H1 (cell line): ENCODE results near the gene TMEM163. TPM values are rescaled to one million over a fixed set of nuclear protein-coding genes. Genes with fewer than 3 reads are reported as not detected.

Experiments
- CTCF ChIA-PET: fragments of 300-600 bp; sonication (Branson Sonifier 250); formaldehyde crosslinking; loops from one replicate; lab custom pipeline; 2021; ENCODE audit not compliant: partially characterized antibody; lab: Charles Lee
- POLR2A ChIA-PET: fragments of 300-600 bp; sonication (Branson Sonifier 250); formaldehyde crosslinking; loops from one replicate; lab custom pipeline; 2021; ENCODE audit warnings: inconsistent platforms; ENCODE audit not compliant: partially characterized antibody; lab: Charles Lee
- DNase-seq, 2 experiments: peaks; one replicate each; pipeline versions ENCODE4 v3.0.0 to v3.0.0-alpha.2; 2010 to 2022; ENCODE audit warnings: low spot score in 2 of 2, low read depth in 1 of 2, mixed read lengths in 1 of 2
- FAIRE-seq: peaks from 2 replicates; lab custom pipeline; 2011; peaks lifted over from hg19 to GRCh38; lab: Jason Lieb, UNC
- H2AFZ ChIP-seq: 2 replicates; pipeline ENCODE4 v1.8.1; 2012; ENCODE audit warnings: low read length, inconsistent platforms
- H2AK5ac ChIP-seq: 2 replicates; pipeline ENCODE4 v1.6.1; 2013; ENCODE audit warnings: low read depth, low read length
- H2BK120ac ChIP-seq: replicated peaks from 2 replicates; pipeline ENCODE3; 2013; ENCODE audit warnings: low read depth, low read length, inconsistent platforms
- H2BK12ac ChIP-seq: 2 replicates; pipeline ENCODE4 v1.6.1; 2013; ENCODE audit warnings: low read depth, low read length
- H2BK15ac ChIP-seq: 2 replicates; pipeline ENCODE4 v1.6.1; 2013; ENCODE audit warnings: low read length
- H2BK20ac ChIP-seq: 2 replicates; pipeline ENCODE4 v1.6.1; 2013; ENCODE audit warnings: low read length
- H2BK5ac ChIP-seq: 2 replicates; pipeline ENCODE4 v1.6.1; 2013; ENCODE audit warnings: low read depth, low read length
- H3K14ac ChIP-seq: 2 replicates; pipeline ENCODE4 v1.6.1; 2013; ENCODE audit warnings: inconsistent platforms; ENCODE audit not compliant: insufficient read length
- H3K18ac ChIP-seq: 2 replicates; pipeline ENCODE4 v1.6.1; 2013; ENCODE audit warnings: low read length; ENCODE audit errors: extremely low read depth
- H3K23ac ChIP-seq: 2 replicates; pipeline ENCODE4 v1.6.1; 2013; ENCODE audit warnings: inconsistent platforms; ENCODE audit not compliant: insufficient read length
- H3K23me2 ChIP-seq: 2 replicates; pipeline ENCODE4 v1.6.1; 2013; ENCODE audit warnings: low read depth, low read length
- H3K27ac ChIP-seq: 2 replicates; pipeline ENCODE4 v1.6.1; 2011; ENCODE audit warnings: low read depth, low read length, inconsistent platforms
- H3K27me3 ChIP-seq, 4 experiments: replicated peaks in 1 of 4; 1 replicate in 1 of 4; 2 replicates in 3 of 4; pipeline versions ENCODE4 v1.6.1 to v1.8.1; 2011 to 2013; ENCODE audit warnings: low read length in 3 of 4, mild to moderate bottlenecking in 3 of 4, inconsistent platforms in 2 of 4, mixed read lengths in 2 of 4, moderate library complexity in 1 of 4; ENCODE audit not compliant: control insufficient read depth in 3 of 4, insufficient read depth in 3 of 4; ENCODE audit errors: extremely low read depth in 1 of 4
- H3K36me3 ChIP-seq, 4 experiments: 2 replicates each; pipeline versions ENCODE4 v1.6.1 to v1.8.1; 2011 to 2013; ENCODE audit warnings: mild to moderate bottlenecking in 4 of 4, low read length in 3 of 4, moderate library complexity in 2 of 4, control low read depth in 1 of 4, inconsistent platforms in 1 of 4; ENCODE audit not compliant: insufficient read depth in 4 of 4, control insufficient read depth in 2 of 4
- H3K4ac ChIP-seq: replicated peaks from 2 replicates; pipeline ENCODE3; 2013; ENCODE audit warnings: low read length, low read depth, mixed read lengths, inconsistent platforms; ENCODE audit not compliant: insufficient read length
- H3K4me1 ChIP-seq, 4 experiments: replicated peaks in 1 of 4; 1 replicate in 1 of 4; 2 replicates in 3 of 4; pipeline versions ENCODE4 v1.6.1 to v1.8.1; 2011 to 2013; ENCODE audit warnings: low read length in 3 of 4, inconsistent platforms in 2 of 4, mixed read lengths in 1 of 4; ENCODE audit not compliant: insufficient read depth in 4 of 4, control insufficient read depth in 3 of 4
- H3K4me2 ChIP-seq, 2 experiments: 2 replicates each; pipeline versions ENCODE4 v1.6.1 to v1.8.1; 2011 to 2013; ENCODE audit warnings: low read depth in 2 of 2, low read length in 2 of 2, control low read depth in 1 of 2, inconsistent platforms in 1 of 2, mild to moderate bottlenecking in 1 of 2; ENCODE audit not compliant: insufficient read depth in 1 of 2
- H3K4me3 ChIP-seq, 4 experiments: fragments of 200-600, 300-600 bp in 1 of 4; sonication (generic), shearing (Covaris generic), sonication (Bioruptor Twin) in 1 of 4; 2 replicates each; pipeline versions ENCODE4 v1.5.1 to v1.8.1; 2011 to 2016; ENCODE audit warnings: low read length in 4 of 4, low read depth in 3 of 4, control low read depth in 2 of 4, inconsistent platforms in 2 of 4, mild to moderate bottlenecking in 2 of 4, mixed read lengths in 1 of 4, moderate library complexity in 1 of 4; ENCODE audit not compliant: insufficient read depth in 2 of 4; ENCODE audit errors: extremely low read depth in 1 of 4
- H3K56ac ChIP-seq: replicated peaks from 2 replicates; pipeline ENCODE3; 2013; ENCODE audit warnings: low read depth, mild to moderate bottlenecking, mixed read lengths, low read length, inconsistent platforms; ENCODE audit not compliant: insufficient read length
- H3K79me1 ChIP-seq: 2 replicates; pipeline ENCODE4 v1.6.1; 2013; ENCODE audit warnings: low read depth, low read length, control low read depth
- H3K79me2 ChIP-seq, 2 experiments: 2 replicates each; pipeline versions ENCODE4 v1.6.1 to v1.8.1; 2012 to 2013; ENCODE audit warnings: low read length in 2 of 2, mild to moderate bottlenecking in 2 of 2, inconsistent platforms in 1 of 2; ENCODE audit not compliant: insufficient read depth in 2 of 2, control insufficient read depth in 1 of 2
- H3K9ac ChIP-seq, 4 experiments: replicated peaks in 1 of 4; 1 replicate in 1 of 4; 2 replicates in 3 of 4; pipeline versions ENCODE4 v1.6.1 to v1.8.1; 2011 to 2013; ENCODE audit warnings: low read depth in 3 of 4, low read length in 3 of 4, control low read depth in 2 of 4, mild to moderate bottlenecking in 2 of 4, moderate library complexity in 2 of 4, inconsistent platforms in 1 of 4; ENCODE audit errors: extremely low read depth in 1 of 4
- H3K9me3 ChIP-seq, 2 experiments: 2 replicates each; pipeline versions ENCODE4 v1.6.1 to v1.8.1; 2012 to 2013; ENCODE audit warnings: mild to moderate bottlenecking in 2 of 2, moderate library complexity in 2 of 2, control low read depth in 1 of 2, inconsistent platforms in 1 of 2, low read depth in 1 of 2, low read length in 1 of 2, mixed read lengths in 1 of 2; ENCODE audit not compliant: insufficient read depth in 2 of 2
- H4K20me1 ChIP-seq, 2 experiments: replicated peaks in 1 of 2; 2 replicates each; pipeline versions ENCODE3 to v1.8.1; 2011 to 2013; ENCODE audit warnings: inconsistent platforms in 2 of 2, low read length in 2 of 2, mild to moderate bottlenecking in 1 of 2; ENCODE audit not compliant: insufficient read depth in 2 of 2, control insufficient read depth in 1 of 2
- H4K5ac ChIP-seq: 2 replicates; pipeline ENCODE4 v1.6.1; 2013; ENCODE audit warnings: low read length, low read depth, mixed read lengths, inconsistent platforms; ENCODE audit not compliant: insufficient read length
- H4K8ac ChIP-seq: 2 replicates; pipeline ENCODE4 v1.8.0; 2013; ENCODE audit warnings: mild to moderate bottlenecking, moderate library complexity, low read length, inconsistent platforms; ENCODE audit not compliant: insufficient read depth; ENCODE audit errors: extremely low read depth
- H4K91ac ChIP-seq: replicated peaks from 2 replicates; pipeline ENCODE3; 2013; ENCODE audit warnings: low read length, mixed read lengths, inconsistent platforms; ENCODE audit not compliant: insufficient read length
- MAFK ChIP-seq: IDR thresholded peaks from 2 replicates; pipeline ENCODE4 v1.6.1; 2012; ENCODE audit warnings: low read depth, mild to moderate bottlenecking, improper control_type of control experiment, low read length
- SIRT6 ChIP-seq: IDR thresholded peaks from one replicate; pipeline ENCODE4 v1.7.1; 2012; ENCODE audit warnings: low read length, inconsistent platforms
- USF2 ChIP-seq: IDR thresholded peaks from 2 replicates; pipeline ENCODE4 v1.6.1; 2011; ENCODE audit warnings: low read length, improper control_type of control experiment
- WGBS, 2 experiments: shearing (Covaris generic) in 1 of 2; methylation state at CpG; one replicate each; pipeline versions ENCODE4 v1.1.6 to v1.1.7; 2013 to 2015; ENCODE audit warnings: low lambda C conversion rate in 2 of 2, mixed read lengths in 2 of 2, inconsistent platforms in 1 of 2, low coverage in 1 of 2, missing lambda C conversion rate in 1 of 2; ENCODE audit not compliant: insufficient replicate concordance in 2 of 2, insufficient coverage in 1 of 2, insufficient read length in 1 of 2; ENCODE audit errors: extremely low coverage in 1 of 2, missing lambda C conversion rate in 1 of 2; 5-methylcytosine and 5-hydroxymethylcytosine counted together
- polyA plus RNA-seq, 7 experiments: library from polyadenylated mRNA; depleted of rRNA in 3 of 7; stranded (reverse) in 5 of 7; unstranded in 2 of 7; fragments of >200 nt in 5 of 7; fragments of 200-250 nt in 2 of 7; gene quantifications; 1 replicate in 5 of 7; 2 replicates in 1 of 7; 4 replicates in 1 of 7; pipeline versions ENCODE4 v1.2.1 to v1.2.3, GENCODE V29; 2011 to 2013; ENCODE audit warnings: missing spikeins in 2 of 7, mixed read lengths in 2 of 7
- total RNA-seq: library from RNA; stranded (reverse); fragmentation: NEBNext Ultra II Directional; extraction: Animal tissue kit (Norgen Biotek cat#: 25700); gene quantifications from 2 replicates; pipeline ENCODE4 v1.2.1, GENCODE V29; 2021
- TF ChIP-seq, protein P1 (sequence below): IDR thresholded peaks from 2 replicates; pipeline ENCODE4 v1.6.1; 2011; ENCODE audit warnings: low read depth, mild to moderate bottlenecking, low read length; ENCODE audit not compliant: insufficient read depth

TMEM163 gene
- total and polyA plus RNA-seq, 2 of the 8 experiments (the other 6 are each of a cell fraction or from before 2014, with no cell fraction given), result 2.8 to 3.2 TPM

DNA sequence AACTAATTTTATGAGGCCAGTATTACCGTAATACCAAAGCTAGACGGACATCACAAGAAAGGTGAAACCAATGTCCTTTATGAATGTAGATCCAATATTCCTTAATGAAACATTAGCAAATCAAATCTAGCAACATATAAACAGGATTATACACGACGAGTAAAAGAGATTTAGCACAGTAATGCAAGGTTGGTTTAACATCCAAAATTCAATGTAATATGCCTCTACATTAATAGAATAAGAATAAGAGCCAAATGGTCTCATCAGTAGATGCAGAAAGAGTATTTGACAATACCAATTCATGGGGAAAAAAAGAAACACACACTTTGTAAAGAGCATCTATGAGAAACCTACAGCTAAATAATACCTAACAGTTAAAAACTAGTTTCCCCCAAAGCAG is 99.5 kb downstream of the TMEM163 start:
- DNase-seq (no peak), FAIRE-seq (no peak)
- H3K79me2 ChIP-seq, result no peaks in the 10 kb centered on the region
- H3K4me2 ChIP-seq, result no peak overlapping the region
- H3K4me3 ChIP-seq, result no peak overlapping the region
- no peak overlapping the region for H3K56ac ChIP-seq
- H2AFZ ChIP-seq, result no peak overlapping the region
- no peak overlapping the region for H3K9ac ChIP-seq
- no peak overlapping the region for H2BK120ac ChIP-seq
- no peak overlapping the region for H3K23ac ChIP-seq
- no peak overlapping the region for H3K4ac ChIP-seq
- no peak overlapping the region for H4K8ac ChIP-seq
- ChIA-PET POLR2A (no interaction called here), CTCF (no interaction called here)
- H2BK15ac ChIP-seq, result no peak overlapping the region
- peaks cover 5 to 6% of the 10 kb centered on the region in 2 experiments; a peak in 2 of 4 replicates for H3K9me3 ChIP-seq
- no peak overlapping the region for H4K91ac ChIP-seq
- no peak overlapping the region for H3K27ac ChIP-seq
- no peaks in the 10 kb centered on the region for H3K79me1 ChIP-seq
- H3K14ac ChIP-seq, result no peak overlapping the region
- H3K36me3 ChIP-seq, result no peaks in the 10 kb centered on the region
- no peak overlapping the region for H4K5ac ChIP-seq
- H2BK20ac ChIP-seq, result no peak overlapping the region
- no peak overlapping the region for H3K18ac ChIP-seq
- H3K23me2 ChIP-seq, result no peaks in the 10 kb centered on the region
- WGBS, 2 experiments, result 95% methylated on average over 4 of the region's 4 CpGs; no CpG with 5 or more reads in 1 of the 2 experiments
- H2BK12ac ChIP-seq, result no peak overlapping the region
- 0 out of 7 replicates have a peak, but pooled peaks cover 0 to 2% (median 0%) of the 10 kb centered on the region in 4 experiments for H3K4me1 ChIP-seq
- H3K27me3 ChIP-seq, result no peaks in the 10 kb centered on the region
- H2AK5ac ChIP-seq, result no peak overlapping the region
- no peaks in the 10 kb centered on the region for H4K20me1 ChIP-seq
- no peak overlapping the region for H2BK5ac ChIP-seq
- TF ChIP-seq SIRT6 (no peak), MAFK (no peak), USF2 (no peak)
- TF ChIP-seq, protein P1, sequence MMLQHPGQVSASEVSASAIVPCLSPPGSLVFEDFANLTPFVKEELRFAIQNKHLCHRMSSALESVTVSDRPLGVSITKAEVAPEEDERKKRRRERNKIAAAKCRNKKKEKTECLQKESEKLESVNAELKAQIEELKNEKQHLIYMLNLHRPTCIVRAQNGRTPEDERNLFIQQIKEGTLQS, result no peak
